Skeletal muscle satellite cell (primary cell): ENCODE measurements around the gene RHBDD1.

Source experiments
- H3K27me3 ChIP-seq: 2 replicates; pipeline ENCODE4 v1.7.0; 2013; ENCODE audit warnings: low read length; ENCODE audit not compliant: control insufficient read depth, insufficient read depth
- H3K36me3 ChIP-seq: 2 replicates; pipeline ENCODE4 v1.7.0; 2013; ENCODE audit warnings: mild to moderate bottlenecking, control low read depth, low read length; ENCODE audit not compliant: insufficient read depth
- H3K4me1 ChIP-seq: 2 replicates; pipeline ENCODE4 v1.7.0; 2013; ENCODE audit warnings: low read length; ENCODE audit not compliant: control insufficient read depth, insufficient read depth
- H3K4me2 ChIP-seq: 2 replicates; pipeline ENCODE4 v1.7.0; 2013; ENCODE audit warnings: mild to moderate bottlenecking, low read length
- H3K4me3 ChIP-seq: 2 replicates; pipeline ENCODE4 v1.7.0; 2013; ENCODE audit warnings: low read length
- H3K9ac ChIP-seq: 2 replicates; pipeline ENCODE4 v1.7.0; 2013; ENCODE audit warnings: mild to moderate bottlenecking, low read depth, low read length, moderate library complexity
- H3K9me3 ChIP-seq: replicated peaks from 2 replicates; pipeline ENCODE4 v1.7.0; 2013; ENCODE audit warnings: mild to moderate bottlenecking, control low read depth, low read length

Gene RHBDD1

GRCh38 chr2:226794751-226795171, 41.1 kb upstream of the RHBDD1 start:
- no peaks in the 10 kb centered on the region for H3K27me3 ChIP-seq
- H3K9me3 ChIP-seq: no peaks in the 10 kb centered on the region
- peak overlapping the region; percentile 86 for H3K9ac ChIP-seq
- peaks cover 56% of the 10 kb centered on the region for H3K36me3 ChIP-seq
- peak overlapping the region; percentile 73 for H3K4me3 ChIP-seq
- H3K4me1 ChIP-seq: peaks cover 46% of the 10 kb centered on the region
- H3K4me2 ChIP-seq: peak overlapping the region; percentile 98

DNA sequence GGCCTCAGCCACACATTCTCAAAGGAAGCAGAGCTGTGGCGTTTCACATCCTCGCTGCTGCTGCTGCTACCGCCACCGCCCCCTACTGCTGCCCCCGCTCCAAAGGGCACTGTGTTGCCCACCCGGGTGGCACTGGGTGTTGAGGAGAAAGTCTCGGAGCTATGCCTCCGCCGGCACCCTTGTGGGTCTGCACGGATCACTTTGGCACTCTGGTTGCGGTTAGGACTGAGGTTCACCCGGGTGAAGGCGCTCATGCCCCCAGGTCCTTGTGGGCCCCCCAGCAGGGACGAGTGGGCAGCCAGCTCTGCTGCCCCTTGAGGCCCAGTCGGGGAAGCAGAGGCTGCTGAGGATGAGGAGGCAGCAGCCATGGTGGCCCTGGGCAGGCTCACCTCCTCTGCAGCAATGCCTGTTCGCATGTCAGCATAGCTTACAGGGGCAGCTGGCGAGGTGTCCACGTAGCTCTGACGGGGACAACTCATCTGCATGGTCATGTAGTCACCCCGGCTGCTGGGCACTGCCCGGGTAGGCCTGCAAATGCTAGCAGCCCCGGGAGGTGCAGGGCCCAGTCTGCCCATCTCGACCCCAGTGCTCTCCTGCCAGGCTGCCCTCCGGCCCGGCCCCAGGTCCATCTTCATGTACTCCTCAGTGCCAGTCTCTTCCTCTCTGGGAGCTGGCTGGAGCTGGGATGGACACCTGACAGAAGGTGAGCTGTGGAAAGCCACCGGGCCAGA, 40.4 kb upstream of the RHBDD1 start:
- Histone ChIP-seq H3K9me3 (no peaks in the 10 kb centered on the region), H3K4me1 (peaks cover 42% of the 10 kb centered on the region), H3K36me3 (peaks cover 54% of the 10 kb centered on the region), H3K4me3 (peak overlapping the region; percentile 73), H3K27me3 (no peaks in the 10 kb centered on the region), H3K9ac (peak overlapping the region; percentile 86), H3K4me2 (peak overlapping the region; percentile 98)

GRCh38 chr2:226796012-226796839, 39.6 kb upstream of the RHBDD1 start:
- H3K4me1 ChIP-seq: peaks cover 37% of the 10 kb centered on the region
- peak overlapping the region; percentile 98 for H3K4me2 ChIP-seq
- no peaks in the 10 kb centered on the region for H3K9me3 ChIP-seq
- peaks cover 46% of the 10 kb centered on the region for H3K36me3 ChIP-seq
- peak overlapping the region; percentile 73 for H3K4me3 ChIP-seq
- H3K9ac ChIP-seq: peak overlapping the region; percentile 86
- no peaks in the 10 kb centered on the region for H3K27me3 ChIP-seq

GRCh38 chr2:226796840-226797288, 39.0 kb upstream of the RHBDD1 start:
- Histone ChIP-seq H3K9ac (peak overlapping the region; percentile 86), H3K4me1 (peaks cover 35% of the 10 kb centered on the region), H3K27me3 (no peaks in the 10 kb centered on the region), H3K4me3 (peak overlapping the region; percentile 73), H3K36me3 (peaks cover 46% of the 10 kb centered on the region), H3K9me3 (no peaks in the 10 kb centered on the region), H3K4me2 (peak overlapping the region; percentile 98)

DNA sequence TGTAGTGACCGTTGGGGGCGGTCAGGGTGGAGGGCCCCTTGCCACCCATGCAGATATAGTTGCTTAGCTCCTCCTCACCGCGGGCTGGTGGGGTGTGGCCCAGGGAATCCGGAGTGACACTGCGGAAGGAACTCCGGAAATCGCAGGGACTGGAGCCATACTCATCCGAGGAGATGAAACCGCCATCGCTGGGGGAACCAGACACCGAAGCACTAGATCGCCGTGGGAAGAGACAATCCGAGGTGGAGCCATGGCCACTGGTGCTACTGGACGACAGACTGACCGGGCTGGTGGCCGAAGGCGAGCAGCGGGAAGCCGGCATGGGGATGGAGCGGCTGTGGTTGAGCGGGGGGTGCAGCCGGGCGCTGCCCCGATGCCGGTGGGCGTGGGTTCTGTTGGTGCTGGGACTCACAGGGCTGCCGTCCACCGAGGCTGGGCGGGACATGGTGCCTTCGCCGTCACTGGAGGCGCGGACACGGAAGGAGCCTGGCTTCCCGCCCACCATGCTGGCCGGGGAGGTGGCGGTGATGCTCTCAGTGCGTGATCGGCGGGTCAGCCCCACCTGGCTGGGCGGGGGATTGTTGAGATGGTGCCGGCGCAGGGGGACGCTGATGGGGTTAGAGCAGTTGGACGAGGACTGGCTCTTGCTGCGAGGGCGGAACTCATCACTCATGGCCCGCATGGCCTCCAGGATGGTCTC, 38.4 kb upstream of the RHBDD1 start:
- Histone ChIP-seq H3K36me3 (peaks cover 46% of the 10 kb centered on the region), H3K27me3 (no peaks in the 10 kb centered on the region), H3K4me1 (peaks cover 39% of the 10 kb centered on the region), H3K4me2 (peak overlapping the region; percentile 98), H3K9ac (peak overlapping the region; percentile 86), H3K4me3 (peak overlapping the region; percentile 73), H3K9me3 (no peaks in the 10 kb centered on the region)

DNA sequence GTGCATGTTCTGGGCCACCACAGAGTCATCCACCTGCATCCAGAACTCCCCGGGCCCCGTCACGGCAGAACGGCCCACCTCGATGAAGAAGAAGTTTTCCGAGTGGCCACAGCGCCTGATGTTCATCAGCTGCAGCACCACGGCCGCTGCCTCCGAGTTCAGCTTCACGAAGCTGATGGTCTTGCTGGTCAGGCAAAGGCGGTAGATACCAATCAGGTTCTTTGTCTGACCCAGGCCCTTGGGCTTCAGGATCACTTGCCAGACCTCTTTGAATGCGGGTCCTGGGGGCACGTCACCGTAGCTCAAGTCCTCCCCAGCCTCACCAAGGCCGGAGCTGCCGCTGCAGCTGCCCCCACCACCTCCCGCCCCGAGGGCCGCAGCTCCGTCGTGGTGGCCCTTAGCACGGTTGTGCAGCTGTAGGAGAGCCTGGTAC, 37.8 kb upstream of the RHBDD1 start:
- Histone ChIP-seq H3K27me3 (no peaks in the 10 kb centered on the region), H3K9me3 (no peaks in the 10 kb centered on the region), H3K4me1 (peaks cover 42% of the 10 kb centered on the region), H3K9ac (peak overlapping the region; percentile 86), H3K4me3 (peak overlapping the region; percentile 73), H3K36me3 (peaks cover 46% of the 10 kb centered on the region), H3K4me2 (peak overlapping the region; percentile 98)

GRCh38 chr2:226798422-226799210, 37.2 kb upstream of the RHBDD1 start:
- Histone ChIP-seq H3K27me3 (no peaks in the 10 kb centered on the region), H3K4me3 (peak overlapping the region; percentile 73), H3K4me2 (peak overlapping the region; percentile 98), H3K9ac (peak overlapping the region; percentile 86), H3K36me3 (peaks cover 46% of the 10 kb centered on the region), H3K9me3 (no peaks in the 10 kb centered on the region), H3K4me1 (peaks cover 42% of the 10 kb centered on the region)

DNA sequence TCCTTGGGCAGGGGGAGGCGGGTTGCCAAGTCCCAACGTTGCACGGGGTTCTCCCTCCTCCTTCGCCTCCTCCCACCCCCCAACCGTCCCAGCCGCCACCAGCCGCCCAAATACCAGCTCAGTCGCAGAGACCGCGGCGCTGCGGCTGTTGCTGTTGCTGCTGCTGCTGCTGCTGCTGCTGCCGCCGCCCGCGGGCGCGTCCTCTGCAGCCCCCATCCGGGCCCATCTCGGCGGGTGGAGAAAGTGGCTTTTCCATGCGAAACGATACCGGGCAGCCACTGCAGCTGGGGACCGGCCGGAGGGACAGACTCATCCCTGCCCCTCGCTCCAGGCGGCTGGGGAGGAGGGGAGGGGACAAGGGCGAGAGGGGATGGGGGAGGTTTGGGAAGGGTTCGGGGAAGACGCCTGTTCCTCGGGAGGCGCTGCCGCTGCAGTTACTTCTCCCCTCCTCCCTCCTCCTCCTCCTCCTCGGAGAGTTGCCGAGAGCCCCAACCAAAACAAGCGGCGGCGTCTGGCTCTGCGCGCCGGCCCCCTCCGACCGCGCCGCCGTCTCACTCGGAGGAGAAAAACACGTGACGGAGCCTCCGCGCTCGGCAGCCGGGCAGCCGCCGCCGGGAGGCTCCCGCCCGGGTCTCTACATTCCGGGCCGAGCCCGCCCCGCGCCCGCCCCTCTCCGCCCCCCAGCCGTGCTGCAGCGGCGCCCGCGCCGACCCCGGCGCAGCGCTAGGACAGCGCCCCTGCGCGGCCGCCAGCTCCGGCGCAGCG, 36.5 kb upstream of the RHBDD1 start, which contains the start of gene IRS1:
IRS1 (minus strand) TSS at position 610 of the 765 bp plus-strand sequence. CDS start 1,082 bp downstream, outside the sequence.
- Histone ChIP-seq H3K9ac (peak within 1 kb of the TSS; percentile 86), H3K4me1 (peaks cover 42% of the 10 kb centered on the region), H3K27me3 (no peaks in the 10 kb centered on the region)

GRCh38 chr2:226799976-226800940, 35.6 kb upstream of the RHBDD1 start:
- peak overlapping the region; percentile 86 for H3K9ac ChIP-seq

More for the DNA sequence above, 36.5 kb upstream of the RHBDD1 start, which contains the start of gene IRS1:
- peak within 1 kb of the TSS; percentile 98 for H3K4me2 ChIP-seq
- H3K36me3 ChIP-seq: peaks cover 38% of the 10 kb centered on the region
- peak within 1 kb of the TSS; percentile 73 for H3K4me3 ChIP-seq
- no peaks in the 10 kb centered on the region for H3K9me3 ChIP-seq

More at GRCh38 chr2:226799976-226800940, 35.6 kb upstream of the RHBDD1 start:
- H3K9me3 ChIP-seq: no peaks in the 10 kb centered on the region
- peaks cover 30% of the 10 kb centered on the region for H3K36me3 ChIP-seq
- H3K27me3 ChIP-seq: no peaks in the 10 kb centered on the region
- H3K4me2 ChIP-seq: peak overlapping the region; percentile 98
- H3K4me1 ChIP-seq: peaks cover 41% of the 10 kb centered on the region
- H3K4me3 ChIP-seq: peak overlapping the region; percentile 73
